K562 (cell line): Measurements from ENCODE around the gene POLR2A.

Source experiments
- ARNT ChIP-seq, 2 experiments: fragments of 450-650 bp; IDR thresholded peaks; 2 replicates each; pipeline ENCODE4 v1.6.1; 2016; ENCODE audit warnings: mild to moderate bottlenecking in 1 of 2
- ATF6 ChIP-seq: sonication (generic); formaldehyde crosslinking; IDR thresholded peaks from 2 replicates; pipeline ENCODE4 v1.4.0; 2020; ENCODE audit warnings: mild to moderate bottlenecking, missing genetic modification reagents
- BRD4 ChIP-seq: fragments of 200-600 bp; sonication (generic); IDR thresholded peaks from 2 replicates; pipeline ENCODE4 v1.6.1; 2017; ENCODE audit warnings: inconsistent platforms
- FOXK1 ChIP-seq: sonication (generic); formaldehyde crosslinking; IDR thresholded peaks from 2 replicates; pipeline ENCODE4 v1.8.0; 2022; ENCODE audit warnings: missing genetic modification reagents, mild to moderate bottlenecking, borderline replicate concordance
- ILF3 ChIP-seq: fragments of 450-650 bp; IDR thresholded peaks from 2 replicates; pipeline ENCODE4 v1.6.1; 2018; ENCODE audit warnings: antibody characterized with exemption, mild to moderate bottlenecking, moderate library complexity, borderline replicate concordance
- LARP7 ChIP-seq: fragments of 450-650 bp; IDR thresholded peaks from 2 replicates; pipeline ENCODE4 v1.6.1; 2016
- MAX ChIP-seq: sonication (generic); formaldehyde crosslinking; IDR thresholded peaks from 2 replicates; pipeline ENCODE4 v1.9.0; 2022; ENCODE audit warnings: mild to moderate bottlenecking, missing genetic modification reagents
- MAZ ChIP-seq, 2 experiments: fragments of 450-650 bp in 1 of 2; sonication (generic) in 1 of 2; formaldehyde crosslinking; IDR thresholded peaks in 1 of 2; conservative IDR thresholded peaks in 1 of 2; 2 replicates each; pipeline versions ENCODE4 v1.4.0 to v1.5.0; 2020; ENCODE audit warnings: mild to moderate bottlenecking in 1 of 2, missing genetic modification reagents in 1 of 2
- MCM7 ChIP-seq, 2 experiments: fragments of 450-650 bp; IDR thresholded peaks; 2 replicates each; pipeline ENCODE4 v1.6.1; 2016 to 2018
- MYNN ChIP-seq, 2 experiments: sonication (generic); formaldehyde crosslinking in 1 of 2; IDR thresholded peaks; 2 replicates each; pipeline versions ENCODE4 v1.5.0 to v1.6.1; 2016 to 2020; ENCODE audit warnings: antibody characterized with exemption in 1 of 2, missing genetic modification reagents in 1 of 2
- ZNF282 ChIP-seq: sonication (generic); formaldehyde crosslinking; IDR thresholded peaks from 2 replicates; pipeline ENCODE4 v1.8.1; 2023; ENCODE audit warnings: missing genetic modification reagents
- ZNF445 ChIP-seq: fragments of 250-450 bp; sonication (Bioruptor Pico); IDR thresholded peaks from 2 replicates; pipeline ENCODE4 v1.4.0; 2020; ENCODE audit warnings: low read depth, mild to moderate bottlenecking, moderate library complexity
- ZNF449 ChIP-seq: fragments of 250-450 bp; sonication (Bioruptor Pico); IDR thresholded peaks from 2 replicates; pipeline ENCODE4 v1.8.0; 2022; ENCODE audit warnings: moderate library complexity, mild to moderate bottlenecking, inconsistent platforms
- TF ChIP-seq, protein P1 (sequence below): sonication (generic); formaldehyde crosslinking; IDR thresholded peaks from 2 replicates; pipeline ENCODE4 v1.8.1; 2023; ENCODE audit warnings: mild to moderate bottlenecking, missing genetic modification reagents

DNA sequence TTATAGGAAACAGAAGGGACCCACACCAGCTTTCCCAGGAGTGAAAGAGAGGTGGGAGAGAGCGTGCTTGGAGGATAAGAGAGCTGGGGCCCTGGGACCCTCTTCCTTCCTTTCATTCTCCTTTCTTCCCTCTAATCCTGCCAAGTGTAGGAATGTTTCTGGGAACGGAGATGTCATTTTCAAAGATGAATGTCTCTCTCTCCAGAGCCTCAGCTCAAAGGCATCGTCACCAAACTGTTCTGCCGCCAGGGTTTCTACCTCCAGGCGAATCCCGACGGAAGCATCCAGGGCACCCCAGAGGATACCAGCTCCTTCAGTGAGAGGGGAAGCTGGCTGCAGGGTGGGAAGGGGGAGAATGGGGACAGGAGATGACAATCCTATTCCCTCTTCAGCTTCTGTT is 42.9 kb upstream of the POLR2A start:
- TF ChIP-seq, protein P1, sequence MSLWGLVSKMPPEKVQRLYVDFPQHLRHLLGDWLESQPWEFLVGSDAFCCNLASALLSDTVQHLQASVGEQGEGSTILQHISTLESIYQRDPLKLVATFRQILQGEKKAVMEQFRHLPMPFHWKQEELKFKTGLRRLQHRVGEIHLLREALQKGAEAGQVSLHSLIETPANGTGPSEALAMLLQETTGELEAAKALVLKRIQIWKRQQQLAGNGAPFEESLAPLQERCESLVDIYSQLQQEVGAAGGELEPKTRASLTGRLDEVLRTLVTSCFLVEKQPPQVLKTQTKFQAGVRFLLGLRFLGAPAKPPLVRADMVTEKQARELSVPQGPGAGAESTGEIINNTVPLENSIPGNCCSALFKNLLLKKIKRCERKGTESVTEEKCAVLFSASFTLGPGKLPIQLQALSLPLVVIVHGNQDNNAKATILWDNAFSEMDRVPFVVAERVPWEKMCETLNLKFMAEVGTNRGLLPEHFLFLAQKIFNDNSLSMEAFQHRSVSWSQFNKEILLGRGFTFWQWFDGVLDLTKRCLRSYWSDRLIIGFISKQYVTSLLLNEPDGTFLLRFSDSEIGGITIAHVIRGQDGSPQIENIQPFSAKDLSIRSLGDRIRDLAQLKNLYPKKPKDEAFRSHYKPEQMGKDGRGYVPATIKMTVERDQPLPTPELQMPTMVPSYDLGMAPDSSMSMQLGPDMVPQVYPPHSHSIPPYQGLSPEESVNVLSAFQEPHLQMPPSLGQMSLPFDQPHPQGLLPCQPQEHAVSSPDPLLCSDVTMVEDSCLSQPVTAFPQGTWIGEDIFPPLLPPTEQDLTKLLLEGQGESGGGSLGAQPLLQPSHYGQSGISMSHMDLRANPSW = no peak
- TF ChIP-seq ILF3 (no peak), LARP7 (no peak), MAX (CRISPR knock-in tag) (no peak), ATF6 (CRISPR knock-in tag) (no peak), ZNF445 (CRISPR knock-in tag) (no peak), MCM7 (IDR thresholded peaks at IDR 0.05) (no peak), BRD4 (no peak), FOXK1 (CRISPR knock-in tag) (no peak), MYNN (IDR thresholded peaks at IDR 0.05) (no peak), MYNN (CRISPR knock-in tag; IDR thresholded peaks at IDR 0.05) (no peak), ZNF449 (CRISPR knock-in tag) (no peak), ZNF282 (CRISPR knock-in tag) (no peak), ARNT (IDR thresholded peaks at IDR 0.05) (no peak), MAZ (CRISPR knock-in tag; conservative IDR thresholded peaks at IDR 0.05 in 1 of 2, IDR thresholded peaks at IDR 0.05 in 1 of 2) (no peak)
